ENCODE data around the gene XYLT2.

- TF ChIP-seq, protein P1, sequence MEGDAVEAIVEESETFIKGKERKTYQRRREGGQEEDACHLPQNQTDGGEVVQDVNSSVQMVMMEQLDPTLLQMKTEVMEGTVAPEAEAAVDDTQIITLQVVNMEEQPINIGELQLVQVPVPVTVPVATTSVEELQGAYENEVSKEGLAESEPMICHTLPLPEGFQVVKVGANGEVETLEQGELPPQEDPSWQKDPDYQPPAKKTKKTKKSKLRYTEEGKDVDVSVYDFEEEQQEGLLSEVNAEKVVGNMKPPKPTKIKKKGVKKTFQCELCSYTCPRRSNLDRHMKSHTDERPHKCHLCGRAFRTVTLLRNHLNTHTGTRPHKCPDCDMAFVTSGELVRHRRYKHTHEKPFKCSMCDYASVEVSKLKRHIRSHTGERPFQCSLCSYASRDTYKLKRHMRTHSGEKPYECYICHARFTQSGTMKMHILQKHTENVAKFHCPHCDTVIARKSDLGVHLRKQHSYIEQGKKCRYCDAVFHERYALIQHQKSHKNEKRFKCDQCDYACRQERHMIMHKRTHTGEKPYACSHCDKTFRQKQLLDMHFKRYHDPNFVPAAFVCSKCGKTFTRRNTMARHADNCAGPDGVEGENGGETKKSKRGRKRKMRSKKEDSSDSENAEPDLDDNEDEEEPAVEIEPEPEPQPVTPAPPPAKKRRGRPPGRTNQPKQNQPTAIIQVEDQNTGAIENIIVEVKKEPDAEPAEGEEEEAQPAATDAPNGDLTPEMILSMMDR (conservative IDR thresholded peaks at IDR 0.05; ENCODE audit: low read length) = no peak
- no peak for TF ChIP-seq EZH2phosphoT487 (IDR thresholded peaks at IDR 0.05; ENCODE audit: borderline replicate concordance, low read depth, low read length)
Measured at GRCh38 chr17:50337956-50338355, 8.0 kb upstream of the XYLT2 start.

Measured in OCI-LY7 (cell line).